Gastroesophageal sphincter (tissue), 3 donors: ENCODE data around the gene KISS1R.

Experiments
- CTCF ChIP-seq, 4 experiments: fragments of 200-600 bp in 2 of 4; fragments of 450-650 bp in 2 of 4; sonication (generic) in 1 of 4; IDR thresholded peaks; one replicate each; pipeline ENCODE4 v1.5.1; 2017 to 2019; ENCODE audit warnings: antibody characterized with exemption in 4 of 4, mild to moderate bottlenecking in 2 of 4, moderate library complexity in 2 of 4
- POLR2A ChIP-seq, 2 donors: fragments of 450-650 bp; IDR thresholded peaks; one replicate each; pipeline ENCODE4 v1.6.1; 2017; ENCODE audit warnings: antibody characterized with exemption in 2 of 2, mild to moderate bottlenecking in 2 of 2, moderate library complexity in 1 of 2
- POLR2AphosphoS5 ChIP-seq: sonication (generic); formaldehyde crosslinking; IDR thresholded peaks from one replicate; pipeline ENCODE4 v1.6.1; 2017; ENCODE audit warnings: antibody characterized with exemption

GRCh38 chr19:952049-952679, 35.0 kb downstream of the KISS1R start:
- no peak for TF ChIP-seq POLR2A (IDR thresholded peaks at IDR 0.05)
- TF ChIP-seq CTCF (IDR thresholded peaks at IDR 0.05), result no peak
- TF ChIP-seq POLR2AphosphoS5, result no peak
